Measurements from ENCODE around the gene ZMAT3.
"Not testable (repeated sequence)": the region's sequence is repeated elsewhere in the genome, so short reads cannot be mapped to it uniquely, and the experiment has no call there.

ZMAT3 gene

GRCh38 chr3:179071323-179072099 lies at the start of gene ZMAT3:
ZMAT3 (minus strand) TSS chr3:179071809; CDS start chr3:179067752, 4,057 bp downstream.
- H3K4me1 ChIP-seq (ENCODE audit: control insufficient read depth, insufficient read depth, low read length): peaks cover 8% of the 10 kb centered on the region; the same call in 1 of the 2 replicates

GRCh38 chr3:179116816-179117215 lies 45.2 kb upstream of the ZMAT3 start:
- H3K9ac ChIP-seq (ENCODE audit: low read depth, low read length): no peak overlapping the region
- no peak overlapping the region for H3K4me3 ChIP-seq (ENCODE audit: low read depth, low read length)
- no peaks in the 10 kb centered on the region for H3K4me1 ChIP-seq (ENCODE audit: control insufficient read depth, insufficient read depth, low read length)
- no peaks in the 10 kb centered on the region for H3K27me3 ChIP-seq (ENCODE audit: control insufficient read depth, insufficient read depth, low read length)
- no peaks in the 10 kb centered on the region for H3K36me3 ChIP-seq (ENCODE audit: control insufficient read depth, insufficient read depth, low read length)
- H3K27ac ChIP-seq (ENCODE audit: low read depth, low read length): no peak overlapping the region
- H3K9me3 ChIP-seq (ENCODE audit: control insufficient read depth, insufficient read depth, low read length): peaks cover 7% of the 10 kb centered on the region; the same call in 1 of the 2 replicates

More at GRCh38 chr3:179071323-179072099, at the start of gene ZMAT3:
- Histone ChIP-seq H3K36me3 (ENCODE audit: control insufficient read depth, insufficient read depth, low read length) (peaks cover 8% of the 10 kb centered on the region; the same call in 1 of the 2 replicates), H3K27ac (ENCODE audit: low read depth, low read length) (peak within 1 kb of the TSS; percentile 57), H3K27me3 (ENCODE audit: control insufficient read depth, insufficient read depth, low read length) (no peaks in the 10 kb centered on the region), H3K9me3 (ENCODE audit: control insufficient read depth, insufficient read depth, low read length) (no peaks in the 10 kb centered on the region), H3K9ac (ENCODE audit: low read depth, low read length) (peak within 1 kb of the TSS; percentile 23), H3K4me3 (ENCODE audit: low read depth, low read length) (peak within 1 kb of the TSS; percentile 97)

GRCh38 chr3:179115444-179115843 lies 43.8 kb upstream of the ZMAT3 start:
- H3K27me3 ChIP-seq (ENCODE audit: control insufficient read depth, insufficient read depth, low read length); H3K4me1 ChIP-seq (ENCODE audit: control insufficient read depth, insufficient read depth, low read length); H3K9me3 ChIP-seq (ENCODE audit: control insufficient read depth, insufficient read depth, low read length); H3K36me3 ChIP-seq (ENCODE audit: control insufficient read depth, insufficient read depth, low read length); H3K27ac ChIP-seq (ENCODE audit: low read depth, low read length); H3K4me3 ChIP-seq (ENCODE audit: low read depth, low read length); H3K9ac ChIP-seq (ENCODE audit: low read depth, low read length): not testable (repeated sequence)

GRCh38 chr3:179113903-179114302 lies 42.3 kb upstream of the ZMAT3 start:
- no peak overlapping the region for H3K4me3 ChIP-seq (ENCODE audit: low read depth, low read length)
- no peaks in the 10 kb centered on the region for H3K36me3 ChIP-seq (ENCODE audit: control insufficient read depth, insufficient read depth, low read length)
- no peak overlapping the region for H3K27ac ChIP-seq (ENCODE audit: low read depth, low read length)

GRCh38 chr3:179108086-179108485 lies 36.5 kb upstream of the ZMAT3 start:
- H3K4me3 ChIP-seq (ENCODE audit: low read depth, low read length): no peak overlapping the region
- H3K4me1 ChIP-seq (ENCODE audit: control insufficient read depth, insufficient read depth, low read length): no peaks in the 10 kb centered on the region
- no peak overlapping the region for H3K9ac ChIP-seq (ENCODE audit: low read depth, low read length)
- no peaks in the 10 kb centered on the region for H3K27me3 ChIP-seq (ENCODE audit: control insufficient read depth, insufficient read depth, low read length)
- H3K9me3 ChIP-seq (ENCODE audit: control insufficient read depth, insufficient read depth, low read length): 0 out of 2 replicates have a peak, but pooled peaks cover 2% of the 10 kb centered on the region
- H3K36me3 ChIP-seq (ENCODE audit: control insufficient read depth, insufficient read depth, low read length): no peaks in the 10 kb centered on the region
- no peak overlapping the region for H3K27ac ChIP-seq (ENCODE audit: low read depth, low read length)

More at GRCh38 chr3:179113903-179114302, 42.3 kb upstream of the ZMAT3 start:
- no peaks in the 10 kb centered on the region for H3K4me1 ChIP-seq (ENCODE audit: control insufficient read depth, insufficient read depth, low read length)
- H3K9me3 ChIP-seq (ENCODE audit: control insufficient read depth, insufficient read depth, low read length): peaks cover 7% of the 10 kb centered on the region; the same call in 1 of the 2 replicates
- H3K9ac ChIP-seq (ENCODE audit: low read depth, low read length): no peak overlapping the region
- no peaks in the 10 kb centered on the region for H3K27me3 ChIP-seq (ENCODE audit: control insufficient read depth, insufficient read depth, low read length)

GRCh38 chr3:179107617-179108016 lies 36.0 kb upstream of the ZMAT3 start:
- Histone ChIP-seq H3K9ac (ENCODE audit: low read depth, low read length) (no peak overlapping the region), H3K9me3 (ENCODE audit: control insufficient read depth, insufficient read depth, low read length) (0 out of 2 replicates have a peak, but pooled peaks cover 2% of the 10 kb centered on the region), H3K4me3 (ENCODE audit: low read depth, low read length) (no peak overlapping the region), H3K36me3 (ENCODE audit: control insufficient read depth, insufficient read depth, low read length) (no peaks in the 10 kb centered on the region), H3K4me1 (ENCODE audit: control insufficient read depth, insufficient read depth, low read length) (no peaks in the 10 kb centered on the region), H3K27me3 (ENCODE audit: control insufficient read depth, insufficient read depth, low read length) (no peaks in the 10 kb centered on the region), H3K27ac (ENCODE audit: low read depth, low read length) (no peak overlapping the region)

- no peaks in the 10 kb centered on the region for H3K36me3 ChIP-seq (ENCODE audit: control insufficient read depth, insufficient read depth, low read length)
- H3K27me3 ChIP-seq (ENCODE audit: control insufficient read depth, insufficient read depth, low read length): no peaks in the 10 kb centered on the region
- H3K9ac ChIP-seq (ENCODE audit: low read depth, low read length): no peak overlapping the region
- H3K27ac ChIP-seq (ENCODE audit: low read depth, low read length): no peak overlapping the region
- H3K4me1 ChIP-seq (ENCODE audit: control insufficient read depth, insufficient read depth, low read length): no peaks in the 10 kb centered on the region
- H3K9me3 ChIP-seq (ENCODE audit: control insufficient read depth, insufficient read depth, low read length): 0 out of 2 replicates have a peak, but pooled peaks cover 2% of the 10 kb centered on the region
- H3K4me3 ChIP-seq (ENCODE audit: low read depth, low read length): no peak overlapping the region
Measured at GRCh38 chr3:179105881-179106280, 34.3 kb upstream of the ZMAT3 start.

GRCh38 chr3:179100652-179101051 lies 29.0 kb upstream of the ZMAT3 start:
- H3K36me3 ChIP-seq (ENCODE audit: control insufficient read depth, insufficient read depth, low read length): no peaks in the 10 kb centered on the region
- H3K4me3 ChIP-seq (ENCODE audit: low read depth, low read length): no peak overlapping the region
- H3K9ac ChIP-seq (ENCODE audit: low read depth, low read length): no peak overlapping the region
- H3K27me3 ChIP-seq (ENCODE audit: control insufficient read depth, insufficient read depth, low read length): no peaks in the 10 kb centered on the region
- H3K4me1 ChIP-seq (ENCODE audit: control insufficient read depth, insufficient read depth, low read length): peaks cover 4% of the 10 kb centered on the region; the same call in 1 of the 2 replicates
- H3K9me3 ChIP-seq (ENCODE audit: control insufficient read depth, insufficient read depth, low read length): no peaks in the 10 kb centered on the region
- H3K27ac ChIP-seq (ENCODE audit: low read depth, low read length): no peak overlapping the region

GRCh38 chr3:179098388-179099077 lies 26.9 kb upstream of the ZMAT3 start:
- Histone ChIP-seq H3K27ac (ENCODE audit: low read depth, low read length) (no peak overlapping the region), H3K27me3 (ENCODE audit: control insufficient read depth, insufficient read depth, low read length) (no peaks in the 10 kb centered on the region), H3K9me3 (ENCODE audit: control insufficient read depth, insufficient read depth, low read length) (no peaks in the 10 kb centered on the region), H3K4me3 (ENCODE audit: low read depth, low read length) (no peak overlapping the region), H3K9ac (ENCODE audit: low read depth, low read length) (no peak overlapping the region), H3K4me1 (ENCODE audit: control insufficient read depth, insufficient read depth, low read length) (peaks cover 4% of the 10 kb centered on the region; the same call in 1 of the 2 replicates), H3K36me3 (ENCODE audit: control insufficient read depth, insufficient read depth, low read length) (no peaks in the 10 kb centered on the region)

- Histone ChIP-seq H3K27me3 (ENCODE audit: control insufficient read depth, insufficient read depth, low read length) (no peaks in the 10 kb centered on the region), H3K4me1 (ENCODE audit: control insufficient read depth, insufficient read depth, low read length) (peaks cover 4% of the 10 kb centered on the region; the same call in 1 of the 2 replicates), H3K9ac (ENCODE audit: low read depth, low read length) (no peak overlapping the region), H3K4me3 (ENCODE audit: low read depth, low read length) (no peak overlapping the region), H3K9me3 (ENCODE audit: control insufficient read depth, insufficient read depth, low read length) (no peaks in the 10 kb centered on the region), H3K36me3 (ENCODE audit: control insufficient read depth, insufficient read depth, low read length) (no peaks in the 10 kb centered on the region), H3K27ac (ENCODE audit: low read depth, low read length) (no peak overlapping the region)
Measured at GRCh38 chr3:179093807-179094206, 22.2 kb upstream of the ZMAT3 start.

- Histone ChIP-seq H3K9me3 (ENCODE audit: control insufficient read depth, insufficient read depth, low read length) (no peaks in the 10 kb centered on the region), H3K9ac (ENCODE audit: low read depth, low read length) (no peak overlapping the region), H3K27ac (ENCODE audit: low read depth, low read length) (no peak overlapping the region), H3K36me3 (ENCODE audit: control insufficient read depth, insufficient read depth, low read length) (no peaks in the 10 kb centered on the region), H3K4me1 (ENCODE audit: control insufficient read depth, insufficient read depth, low read length) (no peaks in the 10 kb centered on the region), H3K4me3 (ENCODE audit: low read depth, low read length) (no peak overlapping the region), H3K27me3 (ENCODE audit: control insufficient read depth, insufficient read depth, low read length) (no peaks in the 10 kb centered on the region)
Measured at GRCh38 chr3:179091113-179091512, 19.5 kb upstream of the ZMAT3 start.
